Measurements from ENCODE around the gene DDX43.

The DDX43 gene

DNA sequence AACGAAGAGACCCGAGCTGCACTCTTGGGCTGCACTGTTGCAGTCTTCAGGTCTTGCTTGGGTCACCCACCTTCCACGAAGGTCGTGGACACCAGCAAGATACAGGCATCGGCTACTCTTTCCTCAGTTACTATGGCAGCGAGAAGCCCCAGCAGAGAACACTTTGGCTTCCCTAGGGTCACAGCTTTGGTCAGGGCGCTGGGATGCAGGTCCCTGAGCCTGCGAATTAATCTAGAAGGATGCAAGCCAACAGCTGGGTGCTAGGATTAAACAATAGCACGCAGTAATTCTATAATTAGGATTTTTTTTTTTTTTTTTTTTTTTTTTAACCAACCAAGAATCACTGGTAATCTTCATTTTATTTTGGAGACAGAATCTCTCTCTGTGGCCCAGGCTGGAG, 30.1 kb upstream of the DDX43 start:
- H3K14ac ChIP-seq (ENCODE audit: low read length): no peak overlapping the region
- no peaks in the 10 kb centered on the region for H3K4me1 ChIP-seq (ENCODE audit: control insufficient read depth in 1 of 2, insufficient read depth in 2 of 2, low read length in 2 of 2)
- peaks cover 2% of the 10 kb centered on the region for H3K27me3 ChIP-seq (ENCODE audit: insufficient read depth, low read length)
- no peak for DNase-seq
- no peak overlapping the region for H4K91ac ChIP-seq (ENCODE audit: low read depth, low read length)
- no peak overlapping the region for H2AK5ac ChIP-seq (ENCODE audit: low read length)
- WGBS (ENCODE audit: extremely low coverage, insufficient coverage, insufficient read length): no CpG with 5 or more reads among the region's 9 CpGs
- H2AFZ ChIP-seq (ENCODE audit: insufficient read depth, low read length, poor library complexity): no peak overlapping the region
- H2BK5ac ChIP-seq (ENCODE audit: low read depth, low read length, poor library complexity): no peak overlapping the region
- H3K4me3 ChIP-seq (ENCODE audit: low read depth, low read length): no peak overlapping the region
- no peak overlapping the region for H3K9ac ChIP-seq (ENCODE audit: low read length)
- no peak overlapping the region for H3K4me2 ChIP-seq (ENCODE audit: low read length)
- H3K27ac ChIP-seq (ENCODE audit: low read depth, low read length): no peak overlapping the region
- H3K4ac ChIP-seq (ENCODE audit: low read depth, low read length): no peak overlapping the region
- no peak overlapping the region for H2BK120ac ChIP-seq (ENCODE audit: insufficient read depth, low read length, poor library complexity)
- no peak overlapping the region for H3K18ac ChIP-seq (ENCODE audit: low read length)
- H2BK12ac ChIP-seq (ENCODE audit: low read length): no peak overlapping the region
- no peaks in the 10 kb centered on the region for H3K79me1 ChIP-seq (ENCODE audit: low read length)
- H3K79me2 ChIP-seq (ENCODE audit: control insufficient read depth, insufficient read depth, low read length, poor library complexity): no peaks in the 10 kb centered on the region
- peaks cover 4% of the 10 kb centered on the region for H3K9me3 ChIP-seq (ENCODE audit: insufficient read depth, low read depth, low read length)
- H4K8ac ChIP-seq (ENCODE audit: low read depth, low read length): no peak overlapping the region
- no peaks in the 10 kb centered on the region for H3K36me3 ChIP-seq (ENCODE audit: control insufficient read depth in 1 of 2, insufficient read depth in 2 of 2, low read length in 2 of 2)
- no peak overlapping the region for H4K12ac ChIP-seq (ENCODE audit: low read depth, low read length)
- H3K23ac ChIP-seq (ENCODE audit: low read length): no peak overlapping the region

DNA sequence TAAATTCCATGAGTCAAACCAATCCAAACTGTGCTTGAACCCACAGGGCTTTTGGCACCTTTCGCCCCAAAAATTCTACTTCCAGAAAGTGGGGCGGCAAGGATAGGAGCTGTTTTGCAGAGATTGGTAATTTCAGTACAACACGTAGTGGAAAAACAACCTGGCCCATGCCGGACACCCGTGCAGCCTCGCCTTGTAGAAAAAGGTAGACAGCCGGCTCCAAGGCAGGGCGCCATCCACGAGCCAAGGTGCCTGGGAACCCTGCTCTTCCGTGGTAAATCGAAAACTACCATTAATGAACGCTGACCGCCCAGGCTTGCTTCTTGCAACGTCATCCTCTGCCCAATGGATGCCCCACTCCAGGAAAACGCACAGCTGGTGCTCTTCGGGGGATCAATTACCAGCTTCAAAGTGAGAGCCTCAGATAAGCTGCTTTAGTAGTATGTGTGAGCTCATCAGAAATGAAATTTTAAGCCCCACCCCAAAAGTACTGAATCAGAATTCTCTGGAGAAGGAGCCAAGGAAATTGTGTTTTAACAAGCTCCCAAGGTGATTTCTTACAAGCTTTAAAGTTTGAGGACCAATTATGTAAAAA, 26.8 kb upstream of the DDX43 start:
- H4K12ac ChIP-seq (ENCODE audit: low read depth, low read length): no peak overlapping the region
- H3K4me2 ChIP-seq (ENCODE audit: low read length): no peak overlapping the region
- H2BK12ac ChIP-seq (ENCODE audit: low read length): no peak overlapping the region
- no CpG with 5 or more reads among the region's 16 CpGs for WGBS (ENCODE audit: extremely low coverage, insufficient coverage, insufficient read length)
- H3K23ac ChIP-seq (ENCODE audit: low read length): no peak overlapping the region
- peaks cover 10% of the 10 kb centered on the region for H3K9me3 ChIP-seq (ENCODE audit: insufficient read depth, low read depth, low read length)
- no peak overlapping the region for H3K27ac ChIP-seq (ENCODE audit: low read depth, low read length)
- no peak for DNase-seq
- no peak overlapping the region for H3K9ac ChIP-seq (ENCODE audit: low read length)
- H3K27me3 ChIP-seq (ENCODE audit: insufficient read depth, low read length): peaks cover 2% of the 10 kb centered on the region
- no peak overlapping the region for H2BK5ac ChIP-seq (ENCODE audit: low read depth, low read length, poor library complexity)
- H3K36me3 ChIP-seq (ENCODE audit: control insufficient read depth in 1 of 2, insufficient read depth in 2 of 2, low read length in 2 of 2): no peaks in the 10 kb centered on the region
- no peak overlapping the region for H2AK5ac ChIP-seq (ENCODE audit: low read length)
- no peak overlapping the region for H3K18ac ChIP-seq (ENCODE audit: low read length)
- H4K8ac ChIP-seq (ENCODE audit: low read depth, low read length): no peak overlapping the region
- H3K79me2 ChIP-seq (ENCODE audit: control insufficient read depth, insufficient read depth, low read length, poor library complexity): no peaks in the 10 kb centered on the region
- no peaks in the 10 kb centered on the region for H3K4me1 ChIP-seq (ENCODE audit: control insufficient read depth in 1 of 2, insufficient read depth in 2 of 2, low read length in 2 of 2)
- no peak overlapping the region for H2AFZ ChIP-seq (ENCODE audit: insufficient read depth, low read length, poor library complexity)
- no peak overlapping the region for H4K91ac ChIP-seq (ENCODE audit: low read depth, low read length)
- no peak overlapping the region for H3K14ac ChIP-seq (ENCODE audit: low read length)
- no peaks in the 10 kb centered on the region for H3K79me1 ChIP-seq (ENCODE audit: low read length)
- H3K4ac ChIP-seq (ENCODE audit: low read depth, low read length): no peak overlapping the region
- no peak overlapping the region for H3K4me3 ChIP-seq (ENCODE audit: low read depth, low read length)
- H2BK120ac ChIP-seq (ENCODE audit: insufficient read depth, low read length, poor library complexity): no peak overlapping the region

DNA sequence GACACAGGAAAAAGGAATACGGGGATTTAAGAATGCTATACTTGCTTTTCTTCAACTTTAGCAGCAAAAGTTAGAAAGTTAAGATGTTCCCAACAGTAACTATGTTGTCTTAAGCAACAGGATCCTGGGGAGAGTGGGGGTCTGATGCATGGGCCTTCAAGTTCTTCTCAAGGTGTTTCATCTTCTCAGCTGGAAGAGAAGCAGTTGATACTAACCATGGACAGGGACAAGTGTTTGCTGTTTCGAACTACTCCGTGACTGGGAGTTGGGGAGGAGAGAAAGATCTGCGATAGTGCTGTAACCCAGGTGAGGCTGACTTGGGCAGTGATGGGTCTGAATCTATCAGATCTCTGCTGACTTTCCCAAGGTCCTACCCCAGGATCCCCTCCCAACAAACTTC, 26.0 kb upstream of the DDX43 start:
- no CpG with 5 or more reads among the region's 4 CpGs for WGBS (ENCODE audit: extremely low coverage, insufficient coverage, insufficient read length)
- H3K79me2 ChIP-seq (ENCODE audit: control insufficient read depth, insufficient read depth, low read length, poor library complexity): no peaks in the 10 kb centered on the region

DNA sequence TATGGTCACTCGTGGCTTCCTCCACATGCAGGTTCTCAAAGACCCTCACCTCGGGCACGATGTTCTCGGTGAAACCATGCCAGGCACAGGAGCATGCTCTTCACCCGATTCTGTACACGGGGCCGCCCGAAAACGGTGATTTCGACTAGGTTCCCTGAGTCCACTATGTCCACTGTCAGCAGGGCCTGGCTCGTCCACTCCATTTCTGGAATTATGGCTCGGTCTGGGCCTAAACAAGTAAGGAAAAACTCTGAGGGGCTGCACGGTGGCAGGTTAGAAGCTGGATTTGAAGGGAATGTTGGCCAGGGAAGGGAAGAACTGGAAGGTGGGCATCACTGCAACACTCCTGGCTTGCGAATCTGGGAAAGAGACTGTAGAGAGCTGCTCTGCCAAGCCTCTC, 25.5 kb upstream of the DDX43 start:
- Histone ChIP-seq H3K9ac (ENCODE audit: low read length) (no peak overlapping the region), H3K79me2 (ENCODE audit: control insufficient read depth, insufficient read depth, low read length, poor library complexity) (no peaks in the 10 kb centered on the region), H3K18ac (ENCODE audit: low read length) (no peak overlapping the region), H4K8ac (ENCODE audit: low read depth, low read length) (no peak overlapping the region), H3K9me3 (ENCODE audit: insufficient read depth, low read depth, low read length) (peaks cover 9% of the 10 kb centered on the region), H2AK5ac (ENCODE audit: low read length) (no peak overlapping the region), H3K4me2 (ENCODE audit: low read length) (no peak overlapping the region), H3K23ac (ENCODE audit: low read length) (no peak overlapping the region), H3K27me3 (ENCODE audit: insufficient read depth, low read length) (peaks cover 2% of the 10 kb centered on the region), H2AFZ (ENCODE audit: insufficient read depth, low read length, poor library complexity) (no peak overlapping the region), H4K12ac (ENCODE audit: low read depth, low read length) (no peak overlapping the region), H3K4me1 (ENCODE audit: control insufficient read depth in 1 of 2, insufficient read depth in 2 of 2, low read length in 2 of 2) (no peaks in the 10 kb centered on the region), H2BK5ac (ENCODE audit: low read depth, low read length, poor library complexity) (no peak overlapping the region), H3K36me3 (ENCODE audit: control insufficient read depth in 1 of 2, insufficient read depth in 2 of 2, low read length in 2 of 2) (no peaks in the 10 kb centered on the region), H3K4ac (ENCODE audit: low read depth, low read length) (no peak overlapping the region), H2BK12ac (ENCODE audit: low read length) (no peak overlapping the region), H3K14ac (ENCODE audit: low read length) (no peak overlapping the region), H4K91ac (ENCODE audit: low read depth, low read length) (no peak overlapping the region), H2BK120ac (ENCODE audit: insufficient read depth, low read length, poor library complexity) (no peak overlapping the region), H3K27ac (ENCODE audit: low read depth, low read length) (no peak overlapping the region), H3K79me1 (ENCODE audit: low read length) (no peaks in the 10 kb centered on the region), H3K4me3 (ENCODE audit: low read depth, low read length) (no peak overlapping the region)
- WGBS (ENCODE audit: extremely low coverage, insufficient coverage, insufficient read length): no CpG with 5 or more reads among the region's 14 CpGs
- DNase-seq: no peak

More for the DNA sequence above, 26.0 kb upstream of the DDX43 start:
- Histone ChIP-seq H3K4me3 (ENCODE audit: low read depth, low read length) (no peak overlapping the region), H3K9me3 (ENCODE audit: insufficient read depth, low read depth, low read length) (peaks cover 10% of the 10 kb centered on the region), H2BK12ac (ENCODE audit: low read length) (no peak overlapping the region), H4K91ac (ENCODE audit: low read depth, low read length) (no peak overlapping the region), H4K8ac (ENCODE audit: low read depth, low read length) (no peak overlapping the region), H3K4me2 (ENCODE audit: low read length) (no peak overlapping the region), H2BK5ac (ENCODE audit: low read depth, low read length, poor library complexity) (no peak overlapping the region), H3K18ac (ENCODE audit: low read length) (no peak overlapping the region), H3K4me1 (ENCODE audit: control insufficient read depth in 1 of 2, insufficient read depth in 2 of 2, low read length in 2 of 2) (no peaks in the 10 kb centered on the region), H3K4ac (ENCODE audit: low read depth, low read length) (no peak overlapping the region), H4K12ac (ENCODE audit: low read depth, low read length) (no peak overlapping the region), H3K9ac (ENCODE audit: low read length) (no peak overlapping the region), H3K79me1 (ENCODE audit: low read length) (no peaks in the 10 kb centered on the region), H3K23ac (ENCODE audit: low read length) (no peak overlapping the region), H2AFZ (ENCODE audit: insufficient read depth, low read length, poor library complexity) (no peak overlapping the region), H3K14ac (ENCODE audit: low read length) (no peak overlapping the region), H3K27ac (ENCODE audit: low read depth, low read length) (no peak overlapping the region), H3K27me3 (ENCODE audit: insufficient read depth, low read length) (peaks cover 2% of the 10 kb centered on the region), H2BK120ac (ENCODE audit: insufficient read depth, low read length, poor library complexity) (no peak overlapping the region), H2AK5ac (ENCODE audit: low read length) (no peak overlapping the region), H3K36me3 (ENCODE audit: control insufficient read depth in 1 of 2, insufficient read depth in 2 of 2, low read length in 2 of 2) (no peaks in the 10 kb centered on the region)
- DNase-seq: no peak

Measured in trophoblast cell (in vitro differentiated cells and primary cell).